HG03139 (cell line): Measurements from ENCODE around the gene BARX1.
"Not testable (repeated sequence)": the region's sequence is repeated elsewhere in the genome, so short reads cannot be mapped to it uniquely, and the experiment has no call there.

Source experiments
- ATAC-seq: cut with Tn5 transposase; IDR thresholded peaks from one replicate; pipeline ENCODE4 v1.9.1; 2021; ENCODE audit not compliant: unreplicated experiment

The BARX1 gene

DNA sequence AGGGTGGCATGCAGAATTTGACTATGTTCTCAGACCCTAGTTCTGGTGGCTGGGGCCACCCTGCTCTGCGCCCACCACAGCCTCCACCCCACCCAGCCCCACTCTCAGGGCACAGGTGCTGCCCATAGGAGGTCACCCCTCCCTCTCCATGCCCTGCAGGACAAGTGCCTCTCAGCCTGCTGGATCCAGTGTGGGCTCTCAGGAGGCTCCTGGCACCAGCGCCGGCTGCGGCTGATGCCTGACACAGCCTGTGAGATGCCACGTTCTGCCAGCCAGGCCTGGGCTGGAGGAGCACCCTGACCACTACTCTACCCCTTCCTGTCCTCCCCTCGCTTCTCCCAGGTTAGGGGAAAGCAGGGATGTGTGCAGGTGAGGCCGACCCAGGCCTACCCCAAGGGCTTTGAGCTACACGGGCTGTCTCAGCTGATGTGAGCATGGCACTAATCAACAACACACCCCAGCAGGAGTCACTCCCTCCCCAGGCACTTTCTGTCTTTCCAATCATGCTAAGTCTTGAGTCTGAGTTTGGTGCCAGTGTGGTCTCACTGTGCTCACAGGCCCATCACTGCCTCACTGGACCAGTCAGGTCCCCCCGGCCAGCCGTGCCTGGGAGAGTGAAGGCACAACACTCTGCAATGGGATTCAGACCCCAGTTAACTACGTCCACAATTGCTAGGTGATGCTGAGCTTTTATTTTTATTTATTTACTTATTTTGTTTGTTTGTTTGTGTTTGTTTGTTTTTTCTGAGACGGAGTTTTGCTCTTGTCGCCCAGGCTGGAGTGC lies 12.1 kb upstream of the BARX1 start:
- no peak for ATAC-seq

- no peak for ATAC-seq
These were observed 10.8 kb upstream of the BARX1 start for GRCh38 chr9:93965830-93966577.

DNA sequence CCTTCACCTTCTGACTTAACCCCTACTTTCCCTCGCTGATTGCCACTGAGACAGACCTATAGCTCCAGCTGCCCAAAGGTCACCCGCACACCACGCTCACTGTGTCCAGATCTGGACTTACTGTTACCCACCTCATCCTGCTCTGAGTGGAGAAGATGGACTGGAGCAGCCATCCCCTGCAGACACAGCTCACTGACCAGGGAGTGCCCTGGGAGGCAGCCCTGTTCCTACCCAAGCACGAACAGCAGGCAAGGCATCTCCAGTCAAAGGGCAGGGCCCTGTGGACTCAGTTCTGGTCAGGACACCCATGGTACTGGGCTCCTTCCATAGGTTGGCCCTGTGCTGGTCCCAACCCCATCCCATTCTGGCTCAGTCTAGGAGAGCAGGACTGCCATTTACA lies 9.5 kb upstream of the BARX1 start:
- no peak for ATAC-seq

- ATAC-seq, result no peak
These were observed 8.8 kb upstream of the BARX1 start for GRCh38 chr9:93963969-93964368.

- not testable (repeated sequence) for ATAC-seq
These were observed 8.3 kb upstream of the BARX1 start for GRCh38 chr9:93963489-93963888.

DNA sequence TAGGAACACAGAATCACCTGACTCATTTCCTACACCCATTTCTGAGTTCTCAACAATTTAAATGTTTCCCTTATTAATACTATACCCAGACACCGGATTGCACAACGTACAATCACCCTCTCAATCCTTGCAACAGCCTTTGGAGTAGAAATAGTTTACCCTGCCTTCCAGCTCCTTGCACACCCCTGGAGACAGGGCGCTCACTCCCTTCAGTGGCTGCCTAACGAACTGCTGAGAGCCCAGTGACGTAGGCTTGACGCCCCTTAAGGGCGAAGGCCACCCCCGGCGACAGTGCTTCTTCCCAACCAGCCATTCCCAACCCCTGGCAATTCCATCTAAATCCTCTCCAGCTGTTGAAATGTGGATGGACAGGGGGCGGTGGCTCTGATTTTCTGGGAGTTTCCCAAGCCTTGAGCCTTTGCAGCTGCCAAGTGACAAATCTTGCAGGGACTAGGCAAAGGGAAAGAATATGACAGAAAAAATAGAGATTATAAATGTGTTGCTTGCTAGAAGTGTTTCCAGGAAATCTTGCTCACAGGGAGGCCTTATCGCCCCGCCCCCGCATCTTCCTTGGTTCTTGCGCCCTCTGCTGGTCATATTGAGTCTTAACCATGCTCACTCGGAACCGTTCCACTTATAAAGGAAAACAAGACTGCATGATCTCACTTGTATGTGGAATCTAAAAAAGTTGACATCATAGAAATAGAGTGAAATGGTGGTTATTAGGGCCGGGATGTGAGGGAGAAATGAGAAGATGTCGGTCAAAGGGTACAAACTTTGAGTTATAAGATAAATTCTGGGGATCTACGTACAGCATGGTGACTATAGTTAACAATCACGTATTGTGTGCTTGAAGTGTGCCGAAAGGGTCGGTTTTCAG lies 7.6 kb upstream of the BARX1 start:
- ATAC-seq, result no peak

GRCh38 chr9:93962017-93962416 lies 6.9 kb upstream of the BARX1 start:
- no peak for ATAC-seq

- no peak for ATAC-seq
These were observed 6.1 kb upstream of the BARX1 start for GRCh38 chr9:93960971-93961841.

- no peak for ATAC-seq
These were observed 5.2 kb upstream of the BARX1 start for GRCh38 chr9:93960221-93960970.

GRCh38 chr9:93959739-93960154 lies 4.6 kb upstream of the BARX1 start:
- no peak for ATAC-seq

DNA sequence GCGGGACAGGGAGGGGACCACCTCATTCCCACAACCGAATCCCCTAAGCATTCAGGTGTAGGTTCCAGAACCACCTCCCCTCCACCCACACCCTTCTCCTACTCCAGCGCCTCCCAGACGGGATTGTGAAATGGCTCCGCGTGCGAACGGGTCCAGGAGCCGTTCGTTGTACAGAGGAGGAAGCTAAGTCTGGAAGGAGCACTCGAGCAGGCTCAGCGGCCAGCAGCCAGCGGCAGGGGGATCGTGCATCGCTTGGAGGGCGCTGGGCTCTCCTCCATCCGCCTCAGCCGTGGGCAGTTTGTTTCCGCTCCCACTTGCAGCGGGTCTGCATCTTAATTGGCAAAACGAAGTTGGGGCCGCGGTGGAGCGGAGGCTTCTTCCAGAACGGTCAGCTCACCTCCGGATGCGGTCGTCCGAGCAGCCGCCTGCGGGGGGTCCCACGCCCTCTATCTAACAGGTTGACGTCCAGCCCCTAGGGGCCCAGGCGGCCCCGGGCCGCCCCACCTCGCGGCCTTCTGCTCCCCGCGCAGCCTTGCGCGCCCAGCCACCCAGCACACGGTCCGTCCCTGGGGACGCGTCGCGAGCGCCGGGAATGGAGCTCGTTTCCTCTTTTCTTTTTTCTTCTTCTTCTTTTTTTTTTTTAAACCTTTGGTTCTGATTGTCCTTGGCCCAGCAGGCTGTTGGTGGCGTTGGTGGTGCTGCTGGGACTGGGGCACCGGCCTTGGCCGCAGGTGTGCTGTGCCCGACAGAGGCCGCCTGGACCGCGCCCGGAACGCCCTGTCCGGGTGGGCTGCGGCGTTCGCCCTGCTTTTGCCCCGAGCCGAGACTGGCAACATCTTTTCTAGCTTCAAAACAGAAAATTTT lies 3.9 kb upstream of the BARX1 start:
- ATAC-seq, result no peak

- ATAC-seq, result no peak
These were observed 3.1 kb upstream of the BARX1 start for GRCh38 chr9:93958121-93958818.

DNA sequence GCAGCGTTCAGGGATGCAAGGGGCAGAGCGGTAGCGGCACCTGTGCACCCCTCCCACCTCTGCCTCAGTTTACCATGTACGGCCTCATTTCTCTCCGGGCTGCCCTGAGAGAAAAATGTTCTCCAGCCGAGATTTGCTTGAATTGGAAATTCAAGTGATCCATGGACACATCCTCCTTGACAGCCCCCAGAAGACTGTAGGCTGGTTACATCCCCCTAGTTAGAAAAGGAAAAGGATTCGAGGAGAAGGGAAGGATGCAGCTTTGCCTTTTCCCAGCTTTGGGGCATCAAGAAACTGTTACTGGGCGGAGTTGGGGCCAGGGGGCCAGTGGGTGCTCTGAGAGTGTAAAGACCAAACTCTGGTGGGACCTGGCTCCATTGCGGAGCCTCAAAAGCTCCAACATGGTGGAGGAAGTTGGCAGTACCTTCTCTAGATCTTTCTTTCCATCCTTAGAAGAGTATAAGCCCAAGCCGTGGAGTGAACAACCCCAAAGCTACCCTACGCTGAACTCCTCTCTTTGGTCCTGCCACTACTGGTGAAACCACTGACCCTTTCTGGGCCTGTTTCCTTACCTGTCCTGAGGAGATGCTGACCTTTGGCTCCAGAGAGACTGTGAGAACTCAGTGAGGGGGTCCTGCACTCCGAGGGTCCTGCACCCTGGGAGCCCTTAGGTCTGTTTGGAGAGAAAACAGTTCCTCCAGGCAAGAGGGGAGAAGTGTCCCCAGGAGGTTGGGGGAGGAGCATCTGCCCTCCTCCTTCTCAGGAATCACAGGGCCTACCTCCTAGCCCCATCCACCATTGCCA lies 1.0 kb upstream of the BARX1 start:
- ATAC-seq, result no peak

DNA sequence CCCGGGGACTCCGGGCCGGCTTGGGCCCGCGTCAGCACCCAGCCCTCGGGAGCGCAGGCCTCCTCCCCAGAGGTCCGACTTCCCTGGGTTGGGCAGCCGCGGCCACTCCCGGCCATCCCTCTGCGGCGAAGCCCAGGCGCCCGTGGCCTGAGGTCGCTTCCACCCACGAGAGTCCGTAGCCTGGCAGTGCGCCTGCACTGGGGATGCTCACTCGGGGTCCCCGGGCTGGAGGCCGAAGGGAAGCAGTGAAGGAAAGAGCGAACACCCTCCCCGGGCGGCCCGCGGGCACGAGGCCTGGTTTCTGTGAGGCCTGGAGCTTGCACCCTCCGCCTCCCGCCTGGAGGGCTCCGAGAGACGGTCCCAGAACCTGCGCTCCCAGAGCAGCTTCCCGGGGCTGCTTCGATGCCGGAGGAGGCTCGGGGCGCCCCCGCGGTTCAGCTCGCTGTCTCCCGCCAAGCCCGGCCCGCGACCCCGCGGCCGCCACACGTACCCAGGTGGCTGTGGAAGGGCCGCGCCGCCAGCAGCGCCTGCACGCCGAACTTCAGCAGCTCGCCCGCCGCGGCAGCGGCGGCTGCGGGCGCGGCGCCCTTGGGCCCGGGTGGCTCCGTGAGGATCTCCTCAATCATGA lies 607 bp downstream of the BARX1 start:
- ATAC-seq, result no peak

- no peak for ATAC-seq
These were observed 1.4 kb downstream of the BARX1 start for GRCh38 chr9:93953496-93954433.
